Lung (tissue), 12 donors: ENCODE data around the gene COL25A1. TPM values are rescaled to one million over a fixed set of nuclear protein-coding genes. Genes with fewer than 3 reads are reported as not detected.

Experiments
- ATAC-seq: fragments of 200-7000 bp; cut with Tn5 transposase; one replicate; pipeline ENCODE4 v1.9.1; 2020; ENCODE audit warnings: moderate number of reproducible peaks; ENCODE audit not compliant: insufficient read depth, low FRiP score
- DNase-seq, 3 donors: peaks; one replicate each; pipeline ENCODE4 v3.0.0-alpha.2; 2013 to 2017
- H3K27ac ChIP-seq, 2 donors: one replicate each; pipeline ENCODE4 v1.5.1; 2013; ENCODE audit warnings: mild to moderate bottlenecking in 2 of 2, moderate library complexity in 2 of 2, control low read depth in 1 of 2, inconsistent platforms in 1 of 2, low read depth in 1 of 2, low read length in 1 of 2
- H3K27me3 ChIP-seq, 3 donors: one replicate each; pipeline ENCODE4 v1.5.1; 2013; ENCODE audit warnings: low read length in 2 of 3; ENCODE audit not compliant: control insufficient read depth in 3 of 3, insufficient read depth in 3 of 3
- H3K36me3 ChIP-seq, 4 donors: one replicate each; pipeline ENCODE4 v1.5.1; 2013; ENCODE audit warnings: low read length in 4 of 4, mild to moderate bottlenecking in 1 of 4, moderate library complexity in 1 of 4; ENCODE audit not compliant: control insufficient read depth in 4 of 4, insufficient read depth in 4 of 4
- H3K4me1 ChIP-seq, 5 donors: one replicate each; pipeline ENCODE4 v1.5.1; 2013; ENCODE audit warnings: low read length in 5 of 5, mild to moderate bottlenecking in 2 of 5, moderate library complexity in 1 of 5; ENCODE audit not compliant: control insufficient read depth in 5 of 5, insufficient read depth in 5 of 5
- H3K4me3 ChIP-seq: one replicate; pipeline ENCODE4 v1.5.1; 2013; ENCODE audit warnings: mild to moderate bottlenecking, control low read depth, moderate library complexity
- H3K9ac ChIP-seq, 2 donors: one replicate each; pipeline ENCODE4 v1.5.1; 2013; ENCODE audit warnings: low read length in 2 of 2, control low read depth in 1 of 2; ENCODE audit not compliant: insufficient read depth in 1 of 2
- H3K9me3 ChIP-seq, 4 donors: one replicate each; pipeline ENCODE4 v1.5.1; 2013; ENCODE audit warnings: low read length in 3 of 4, mild to moderate bottlenecking in 1 of 4, moderate library complexity in 1 of 4; ENCODE audit not compliant: control insufficient read depth in 4 of 4, insufficient read depth in 3 of 4
- CTCF ChIP-seq: IDR thresholded peaks from 2 replicates; pipeline ENCODE4 v1.5.1; 2012; ENCODE audit warnings: mild to moderate bottlenecking; ENCODE audit errors: control extremely low read depth, extremely low read depth
- WGBS, 2 donors: extraction: QIAGEN DNeasy Blood & Tissue Kit; methylation state at CpG; one replicate each; pipeline ENCODE4 v1.1.7; 2013; 5-methylcytosine and 5-hydroxymethylcytosine counted together
- polyA plus RNA-seq, 2 donors: library from polyadenylated mRNA; stranded (reverse); fragments of 200-250 nt; gene quantifications; one replicate each; pipeline ENCODE4 v1.2.1, GENCODE V29; 2013
- total RNA-seq, 2 donors: library from RNA; depleted of rRNA in 1 of 2; stranded (reverse); fragments of >200 nt in 1 of 2; gene quantifications; one replicate each; pipeline ENCODE4 v1.2.1, GENCODE V29; 2014 to 2021
- donor health status: control.
- donor health status: control.
- donor health status: Bipolar disorder and iron deficiency.
- donor health status: healthy.
- donor health status: DM: yes; HTN: yes; CAD: no.

Gene COL25A1
- total and polyA plus RNA-seq, 4 donors, result 0.06 to 3.5 (median 1.8) TPM

- no peak for TF ChIP-seq CTCF
- DNase-seq (no peak), ATAC-seq (no peak)
- 77 to 83% methylated on average over 4 of the region's 4 CpGs for WGBS, 2 donors
- Histone ChIP-seq H3K27ac (no peak overlapping the region), H3K36me3 (no peaks in the 10 kb centered on the region), H3K9ac (no peak overlapping the region), H3K4me1 (no peaks in the 10 kb centered on the region), H3K27me3 (peaks cover 0 to 13% (median 0%) of the 10 kb centered on the region in 3 donors), H3K4me3 (no peak overlapping the region), H3K9me3 (peaks cover 0 to 4% (median 0%) of the 10 kb centered on the region in 4 donors)
Observed at GRCh38 chr4:108953941-108954340, 348.5 kb downstream of the COL25A1 start.

DNA sequence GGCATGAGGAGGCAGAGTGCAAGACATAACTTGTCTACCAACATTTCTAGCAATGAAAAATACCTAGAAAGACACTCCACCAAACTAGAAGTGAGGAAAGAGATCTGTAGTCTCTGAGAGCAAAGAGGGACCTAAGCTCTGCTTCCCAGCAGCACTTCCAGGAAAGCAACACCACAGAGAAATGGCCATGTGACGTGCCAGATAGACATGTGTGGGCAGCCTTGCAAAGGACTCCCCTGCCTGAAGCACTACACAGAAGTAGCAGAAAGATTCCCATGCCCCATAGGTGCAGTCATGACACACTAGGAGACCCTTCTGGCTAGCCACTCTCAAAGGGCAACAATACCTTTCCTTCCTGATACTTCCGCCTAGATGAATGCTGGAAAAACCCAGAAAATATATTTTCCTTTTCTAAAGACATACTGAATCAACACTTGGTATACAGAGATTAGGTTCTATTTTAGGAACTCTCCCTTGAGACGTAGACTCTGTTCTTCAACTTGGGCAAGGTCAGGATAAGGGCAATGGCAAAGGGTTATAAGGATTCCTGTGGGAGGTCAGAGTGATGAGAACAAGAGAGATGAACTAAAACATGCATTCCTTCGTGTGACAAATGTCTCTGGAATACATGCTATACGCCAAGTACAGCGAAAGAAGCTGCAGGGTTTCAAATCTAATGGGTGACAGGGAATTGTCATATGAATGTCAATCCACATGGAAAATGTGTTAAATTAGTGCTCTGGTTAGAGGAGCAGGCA is 352.1 kb downstream of the COL25A1 start:
- H3K4me3 ChIP-seq, result no peak overlapping the region
- no peak for TF ChIP-seq CTCF
- H3K36me3 ChIP-seq, result no peaks in the 10 kb centered on the region
- no peaks in the 10 kb centered on the region for H3K4me1 ChIP-seq
- H3K27ac ChIP-seq, result no peak overlapping the region
- no peak for ATAC-seq
- no peak overlapping the region for H3K9ac ChIP-seq
- H3K27me3 ChIP-seq, result peaks cover 0 to 7% (median 0%) of the 10 kb centered on the region in 3 donors
- DNase-seq, result no peak
- 81 to 89% methylated on average over 6 of the region's 6 CpGs for WGBS, 2 donors
- peaks cover 0 to 2% (median 0%) of the 10 kb centered on the region in 4 donors for H3K9me3 ChIP-seq

DNA sequence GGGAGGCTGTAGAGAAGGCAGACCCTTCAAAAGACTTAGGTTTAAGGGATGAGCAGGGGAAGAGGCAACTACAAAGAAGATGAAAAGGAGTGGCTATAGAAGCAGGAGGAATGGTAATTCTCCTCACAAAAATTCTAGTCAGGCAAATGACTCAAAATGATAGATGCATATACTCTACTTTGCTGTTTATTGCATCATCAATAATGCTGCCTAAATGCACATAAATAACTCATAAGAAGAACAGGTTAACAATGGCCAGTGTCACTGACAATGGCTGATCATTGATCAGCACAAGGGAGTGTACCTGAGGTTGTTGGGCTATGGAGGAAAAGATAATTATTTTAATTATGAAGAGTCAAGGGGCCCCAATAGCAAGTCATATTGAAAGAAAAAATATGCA is 354.9 kb downstream of the COL25A1 start:
- Histone ChIP-seq H3K4me1 (peaks cover 0 to 7% (median 0%) of the 10 kb centered on the region in 5 donors), H3K9ac (no peak overlapping the region), H3K36me3 (no peaks in the 10 kb centered on the region), H3K27ac (no peak overlapping the region), H3K4me3 (no peak overlapping the region), H3K9me3 (peaks cover 0 to 2% (median 0%) of the 10 kb centered on the region in 4 donors), H3K27me3 (no peaks in the 10 kb centered on the region)
- ATAC-seq, result no peak
- no peak for DNase-seq
- no peak for TF ChIP-seq CTCF
